CD1c-positive myeloid dendritic cell (primary cell): ENCODE results near the gene ZNF524.
A peak's percentile ranks its signal among the peaks of the same experiment; 100 is the strongest.
"Not testable (repeated sequence)": the region's sequence is repeated elsewhere in the genome, so short reads cannot be mapped to it uniquely, and the experiment has no call there.

Source experiments
- DNase-seq: peaks from one replicate; pipeline ENCODE4 v3.0.0-alpha.2; 2016; ENCODE audit errors: extremely low spot score

ZNF524 gene

GRCh38 chr19:55581145-55581822 is 18.8 kb upstream of the ZNF524 start:
- no peak for DNase-seq

GRCh38 chr19:55581823-55582223 is 18.3 kb upstream of the ZNF524 start:
- DNase-seq, result no peak

GRCh38 chr19:55582284-55582683 is 17.8 kb upstream of the ZNF524 start:
- DNase-seq, result not testable (repeated sequence)

GRCh38 chr19:55583897-55584296 is 16.2 kb upstream of the ZNF524 start:
- not testable (repeated sequence) for DNase-seq

- DNase-seq, result no peak
Observed at GRCh38 chr19:55584871-55585270, 15.2 kb upstream of the ZNF524 start.

GRCh38 chr19:55585658-55586339 is 14.3 kb upstream of the ZNF524 start:
- DNase-seq, result no peak

GRCh38 chr19:55586976-55587668 is 13.0 kb upstream of the ZNF524 start:
- DNase-seq, result peak; percentile 95

GRCh38 chr19:55588738-55589137 is 11.3 kb upstream of the ZNF524 start:
- DNase-seq, result no peak

GRCh38 chr19:55590109-55590508 is 10.0 kb upstream of the ZNF524 start:
- DNase-seq, result no peak

- DNase-seq, result no peak
Observed at GRCh38 chr19:55590617-55591016, 9.5 kb upstream of the ZNF524 start.

GRCh38 chr19:55591555-55591954 is 8.5 kb upstream of the ZNF524 start:
- no peak for DNase-seq

GRCh38 chr19:55592391-55593090 is 7.5 kb upstream of the ZNF524 start:
- no peak for DNase-seq

- no peak for DNase-seq
Observed at GRCh38 chr19:55593096-55593772, 6.9 kb upstream of the ZNF524 start.

GRCh38 chr19:55594996-55595545 is 5.0 kb upstream of the ZNF524 start:
- no peak for DNase-seq

GRCh38 chr19:55596304-55596703 is 3.8 kb upstream of the ZNF524 start:
- no peak for DNase-seq

- DNase-seq, result no peak
Observed at GRCh38 chr19:55597501-55597921, 2.6 kb upstream of the ZNF524 start.

- no peak for DNase-seq
Observed at GRCh38 chr19:55598034-55598433, 2.1 kb upstream of the ZNF524 start.

- peak; percentile 96 for DNase-seq
Observed at GRCh38 chr19:55598719-55599467, 1.2 kb upstream of the ZNF524 start.

GRCh38 chr19:55599468-55599841 is 633 bp upstream of the ZNF524 start, which contains the start of gene FIZ1:
Gene FIZ1, minus strand, starts transcription at chr19:55599517. Its CDS starts 1,652 bp downstream, at chr19:55597865.
- peak; percentile 99 for DNase-seq

- DNase-seq, result no peak
Observed at GRCh38 chr19:55600662-55601028, 557 bp downstream of the ZNF524 start.

GRCh38 chr19:55601084-55601483 is 996 bp downstream of the ZNF524 start:
- no peak for DNase-seq
